HG03045 (cell line): ENCODE measurements around the gene PDGFC.

Experiments used
- ATAC-seq: cut with Tn5 transposase; IDR thresholded peaks from one replicate; pipeline ENCODE4 v1.9.1; 2021; ENCODE audit warnings: mild to moderate bottlenecking, moderate library complexity; ENCODE audit not compliant: unreplicated experiment

PDGFC gene

DNA sequence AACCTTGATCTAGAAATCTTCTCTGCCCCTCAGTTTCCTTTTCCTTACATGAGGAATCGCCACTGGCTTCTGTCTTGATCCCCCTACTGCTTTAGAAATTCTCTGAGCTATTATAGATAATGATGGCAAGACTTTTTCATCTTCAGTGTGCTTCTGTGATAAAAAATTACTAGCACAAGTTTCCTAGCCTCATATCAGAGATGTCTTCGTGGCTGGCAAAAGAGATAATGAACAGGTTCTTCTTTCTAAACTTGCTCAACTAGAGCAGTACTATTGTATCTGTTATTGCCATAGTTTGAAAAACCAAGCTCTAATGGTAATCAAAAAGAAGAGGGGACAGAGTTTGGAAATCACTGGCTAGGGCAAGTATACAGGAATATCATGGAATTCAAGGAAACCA lies 4.1 kb upstream of the PDGFC start:
- ATAC-seq = no peak

DNA sequence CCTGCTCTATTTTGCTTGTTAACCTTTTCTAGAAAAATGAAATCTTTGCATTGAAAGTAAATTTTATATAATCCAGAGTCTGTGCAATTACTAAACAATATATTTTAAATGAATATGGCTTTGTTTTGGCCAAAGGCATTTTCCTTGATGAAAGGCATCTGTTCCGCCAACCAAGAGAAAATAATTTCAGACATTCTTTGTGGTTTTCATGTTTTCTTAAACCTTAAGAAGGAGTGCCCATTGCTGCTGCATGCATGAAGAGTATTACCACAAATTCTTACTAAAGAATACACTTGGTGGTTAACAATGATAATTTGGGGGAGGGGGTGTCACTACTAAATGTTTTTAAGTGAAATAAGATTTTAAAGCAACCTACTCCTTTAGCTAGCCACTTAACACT lies 2.7 kb upstream of the PDGFC start:
- no peak for ATAC-seq

DNA sequence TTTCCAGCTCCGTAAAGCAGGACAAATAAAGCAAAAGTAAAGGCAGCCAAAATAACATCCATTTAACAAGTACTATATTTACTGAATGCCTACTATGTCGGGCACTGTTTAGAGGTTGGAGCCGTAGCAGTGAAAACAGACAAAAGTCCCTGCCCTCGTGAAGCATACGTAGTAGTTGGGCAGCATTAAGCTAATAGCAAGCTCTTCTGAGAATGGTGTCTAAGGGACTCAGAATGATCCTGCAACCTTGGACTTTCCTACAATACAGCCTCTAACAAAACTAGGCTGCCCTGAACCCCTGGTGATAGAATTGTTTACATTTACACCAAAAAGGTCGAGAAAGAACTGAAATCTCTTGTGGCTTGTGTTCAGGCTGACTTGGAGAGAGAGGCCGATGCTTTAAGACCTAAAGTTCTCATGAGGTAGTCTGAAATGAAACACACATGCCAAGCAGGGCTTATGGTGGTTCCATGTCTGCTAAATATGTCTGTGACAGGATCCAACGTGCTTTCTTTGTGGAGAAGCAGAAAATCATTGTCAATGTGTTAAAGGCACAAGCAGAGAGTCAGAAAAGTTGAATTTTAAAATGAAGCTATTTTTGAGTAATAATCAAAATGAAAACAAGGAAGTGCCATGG lies 898 bp upstream of the PDGFC start:
- no peak for ATAC-seq

DNA sequence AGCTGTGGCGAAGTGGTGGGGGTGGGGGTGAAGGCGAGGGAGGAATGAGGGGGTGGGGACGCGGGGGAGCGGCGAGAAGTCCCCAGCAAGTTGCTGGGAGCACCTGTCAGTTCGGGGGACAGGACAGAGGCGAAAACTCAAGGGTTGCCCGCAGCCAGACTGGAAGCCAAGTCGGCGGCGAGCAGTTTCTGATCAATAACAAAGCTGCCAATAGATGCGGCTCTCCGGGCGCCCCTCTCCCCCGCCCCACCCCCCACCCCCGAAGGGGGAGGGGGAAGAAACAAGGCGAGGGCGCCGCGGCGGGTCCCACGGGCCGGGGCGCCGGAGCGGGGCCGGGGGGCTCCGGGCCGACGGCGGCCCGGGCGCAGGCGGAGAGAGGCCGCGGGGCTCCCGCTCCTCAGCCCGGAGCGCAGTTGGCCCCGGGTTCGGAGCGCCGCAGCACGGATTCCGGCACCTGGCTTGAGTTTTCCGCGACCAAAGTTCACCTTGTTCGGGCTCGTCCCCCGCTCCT lies 379 bp downstream of the PDGFC start:
- ATAC-seq = no peak

DNA sequence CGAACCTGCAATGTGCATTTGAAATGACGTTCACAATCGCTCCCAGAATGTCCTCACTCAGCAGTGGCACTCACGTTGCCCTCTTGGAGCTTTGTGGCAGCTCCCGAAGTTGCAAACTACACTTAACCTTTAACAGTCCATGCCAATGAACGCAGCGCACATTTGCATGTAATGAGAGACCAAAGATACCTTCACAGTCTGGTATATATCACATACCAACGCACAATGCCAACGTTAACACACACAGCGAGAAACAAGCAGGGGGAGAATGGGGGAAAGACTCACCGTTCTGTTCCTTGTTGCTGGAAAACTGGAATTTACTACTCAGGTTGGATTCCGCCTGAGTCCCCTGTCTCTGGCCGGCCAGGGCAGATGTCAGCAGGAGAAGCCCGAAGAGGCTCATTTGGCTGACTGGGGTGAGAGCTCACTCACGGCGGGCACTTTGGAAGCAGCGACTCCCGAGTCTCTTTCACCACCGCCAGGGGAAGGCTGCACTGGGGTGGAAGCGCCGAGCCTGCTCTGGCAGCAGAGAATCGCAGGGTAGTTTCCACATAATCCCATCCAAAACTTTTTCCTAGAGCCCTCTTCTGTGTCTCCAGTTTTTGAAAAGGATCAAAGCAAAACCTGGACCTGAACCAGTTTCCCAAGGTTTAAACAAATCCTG lies 966 bp downstream of the PDGFC start:
- ATAC-seq = no peak

DNA sequence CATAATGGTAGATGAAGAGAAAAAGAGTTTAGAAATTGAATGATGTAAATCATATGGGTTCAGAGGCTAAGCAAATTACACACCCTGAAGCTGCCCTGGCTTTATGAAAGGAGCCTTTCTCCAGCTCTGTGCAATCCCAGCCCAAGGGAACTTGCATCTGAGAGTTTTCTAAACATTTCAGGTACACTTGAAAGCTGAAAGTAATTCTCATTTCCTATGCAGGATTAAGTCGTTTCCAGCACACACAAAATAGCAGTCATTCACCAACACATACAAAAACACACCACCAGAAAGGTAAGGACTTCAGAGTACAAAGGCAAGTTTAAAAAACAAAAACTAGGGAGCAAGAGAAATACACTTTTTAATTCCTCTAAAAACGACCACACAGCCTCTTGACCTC lies 1.7 kb downstream of the PDGFC start:
- no peak for ATAC-seq

DNA sequence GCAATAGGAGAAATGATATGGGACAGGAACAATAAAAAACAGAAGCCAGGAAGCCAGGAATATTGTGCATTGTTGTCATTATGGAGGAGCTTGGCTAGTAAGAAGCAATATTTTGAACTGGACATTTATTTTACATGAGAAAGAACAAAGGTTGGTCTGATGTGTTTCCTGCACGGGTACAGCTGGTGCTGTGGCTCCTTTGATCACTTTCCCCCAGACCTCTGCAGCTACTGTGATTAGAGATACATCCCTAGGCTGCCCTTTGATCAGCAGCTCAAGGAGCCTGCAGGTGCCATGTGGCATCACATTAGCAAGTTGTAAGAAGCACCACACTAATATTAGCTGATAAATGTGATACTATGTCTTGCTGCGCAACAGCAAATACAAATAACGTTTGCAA lies 2.5 kb downstream of the PDGFC start:
- ATAC-seq = no peak

DNA sequence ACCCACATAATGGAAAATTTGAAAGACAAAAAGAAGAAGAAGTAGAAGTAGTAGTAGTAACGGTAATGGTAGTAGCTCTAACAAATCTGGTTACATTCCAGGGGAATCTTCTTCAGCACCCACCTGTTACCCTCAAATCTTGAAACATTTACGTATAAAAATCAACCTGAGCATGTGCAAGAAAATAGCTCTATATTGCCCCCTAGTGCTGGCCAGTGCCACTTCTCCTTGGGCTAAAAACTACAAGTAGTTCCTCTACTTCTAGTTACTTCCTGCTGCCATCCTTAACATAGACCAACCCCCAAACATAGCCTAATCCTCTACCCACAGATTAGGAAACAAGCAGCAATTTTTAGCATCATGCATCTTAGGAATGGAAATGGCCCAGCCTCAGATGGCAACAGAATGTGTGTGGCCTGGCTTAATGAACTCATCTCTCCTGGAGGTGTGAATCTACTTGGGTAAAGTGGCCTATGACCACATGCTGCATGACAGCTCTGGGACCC lies 3.1 kb downstream of the PDGFC start:
- ATAC-seq = peak; percentile 60

DNA sequence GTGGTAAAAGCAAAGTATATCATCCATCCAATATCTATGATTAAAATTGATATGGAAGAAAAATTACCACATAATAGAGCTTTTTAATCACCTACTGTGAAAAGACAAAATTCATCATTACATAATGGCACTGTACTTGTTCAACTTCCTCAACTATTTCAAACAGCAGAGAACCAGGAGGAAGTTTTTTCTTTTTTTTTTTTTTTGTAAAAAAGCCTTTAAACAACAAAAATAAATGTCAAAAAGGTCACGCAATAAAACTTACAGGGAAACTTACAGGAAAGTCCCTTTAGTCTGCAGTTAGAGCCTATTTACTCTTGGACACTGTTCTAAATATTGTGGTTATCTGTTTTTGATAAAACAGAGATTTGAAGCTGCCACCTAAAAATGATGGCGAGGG lies 4.8 kb downstream of the PDGFC start:
- no peak for ATAC-seq

DNA sequence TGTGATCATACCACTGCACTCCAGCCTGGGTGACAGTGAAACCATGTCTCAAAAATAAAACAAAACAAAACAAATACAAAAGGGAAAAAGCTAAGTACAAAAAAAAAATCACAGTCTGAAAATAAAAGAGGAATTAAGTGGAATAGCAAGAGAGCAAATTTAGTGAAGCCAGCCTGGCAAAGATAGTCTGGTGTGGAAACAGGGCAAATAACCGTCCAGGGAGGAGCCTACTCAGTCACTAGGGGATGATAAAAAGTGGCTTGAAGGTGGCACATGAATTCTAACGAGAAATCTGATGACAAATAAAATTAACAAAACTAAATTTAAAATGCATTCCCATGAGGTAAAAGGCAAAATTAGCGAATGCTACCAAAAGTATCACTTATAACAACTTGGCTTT lies 8.2 kb downstream of the PDGFC start:
- ATAC-seq = no peak

DNA sequence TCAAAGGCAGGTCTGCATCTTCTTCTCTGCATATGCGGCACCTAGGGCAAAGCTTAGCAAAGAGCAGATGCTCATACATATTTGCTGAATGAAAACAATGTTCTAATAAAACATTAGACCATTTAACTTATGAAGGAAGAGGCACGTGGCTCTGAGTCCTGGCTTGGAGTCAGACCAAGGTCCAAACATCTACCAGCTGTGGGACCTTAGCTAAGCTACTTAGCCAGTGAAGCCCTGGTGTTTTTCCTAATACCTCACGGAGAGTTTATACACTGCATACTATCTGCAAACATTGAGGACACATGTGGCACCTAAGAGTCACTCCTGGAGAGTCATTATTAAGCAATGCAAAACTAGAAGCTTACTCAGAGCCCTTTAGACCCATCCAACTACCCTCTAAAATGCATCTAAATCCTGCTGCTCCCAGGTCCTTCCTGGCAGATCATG lies 9.0 kb downstream of the PDGFC start:
- ATAC-seq = no peak

DNA sequence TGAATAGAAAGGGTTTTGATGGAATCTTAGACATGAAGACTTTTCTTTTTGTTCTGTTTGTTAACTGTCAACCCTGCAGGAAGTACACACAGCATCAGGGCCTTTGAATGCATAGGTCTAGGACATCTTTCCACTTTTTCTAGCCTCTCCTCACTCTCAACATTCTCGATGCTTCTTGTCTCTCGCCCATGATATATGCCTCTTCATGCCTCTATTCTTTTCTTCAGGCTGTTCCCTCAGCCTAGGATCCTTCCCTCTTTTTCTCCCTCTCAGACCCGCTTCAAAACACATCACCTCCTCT lies 9.6 kb downstream of the PDGFC start:
- no peak for ATAC-seq

DNA sequence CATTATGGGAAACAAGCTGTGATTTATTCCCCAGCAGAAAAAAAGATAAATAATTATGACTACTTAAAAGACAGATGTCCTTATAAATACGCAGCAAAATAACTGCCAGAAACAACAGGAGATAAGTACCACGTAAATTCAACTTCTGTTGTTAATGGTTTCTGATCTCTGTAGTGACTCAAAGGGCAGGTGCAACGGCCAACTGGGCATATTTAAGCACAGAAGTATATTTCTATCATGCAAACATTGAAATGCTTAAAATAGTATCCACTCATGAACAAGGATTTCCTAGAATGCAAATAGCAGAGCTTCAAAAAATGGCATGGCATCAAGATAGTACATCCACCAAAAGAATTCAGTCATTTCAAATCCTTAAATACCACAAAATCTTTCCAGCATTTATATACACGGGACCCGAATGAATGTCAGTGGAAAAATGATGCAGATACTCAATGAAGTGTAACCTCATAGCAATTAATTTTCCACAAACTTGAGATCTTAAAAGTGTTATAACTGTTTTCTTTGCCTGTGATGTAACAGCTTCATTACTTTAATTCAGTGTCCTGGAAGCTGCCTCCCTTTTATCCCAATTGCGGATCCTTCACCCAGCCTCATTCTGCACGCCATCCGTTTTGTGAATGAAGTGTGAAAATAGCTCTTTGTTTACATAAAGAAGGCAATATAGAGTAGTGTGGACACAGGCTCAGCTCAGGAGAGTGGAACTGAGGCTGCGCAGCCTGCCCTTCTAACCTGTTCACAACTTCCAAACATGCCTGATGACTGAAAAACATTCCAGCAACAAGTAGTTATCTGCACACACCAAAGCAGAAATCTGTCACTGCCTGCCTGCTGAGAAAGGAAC lies 10.2 kb downstream of the PDGFC start:
- no peak for ATAC-seq

DNA sequence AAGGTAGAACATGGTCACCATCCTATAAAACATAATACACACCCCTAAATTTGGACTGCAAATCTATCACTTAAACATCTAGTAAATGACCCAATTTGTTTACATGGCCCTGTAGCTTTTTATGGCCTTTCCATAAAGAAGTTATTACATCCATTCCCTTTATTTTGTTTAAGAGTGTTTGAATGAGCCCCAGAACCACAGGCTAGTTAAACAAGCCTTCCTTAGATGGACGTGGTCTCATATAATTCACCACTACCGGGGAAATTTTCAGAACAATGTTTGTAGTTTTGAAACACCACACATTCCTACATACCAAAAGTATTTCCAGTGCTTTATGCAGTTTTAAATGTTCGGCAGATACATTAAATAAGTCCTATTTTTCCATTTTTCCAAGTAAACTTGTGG lies 12.3 kb downstream of the PDGFC start:
- ATAC-seq = no peak

DNA sequence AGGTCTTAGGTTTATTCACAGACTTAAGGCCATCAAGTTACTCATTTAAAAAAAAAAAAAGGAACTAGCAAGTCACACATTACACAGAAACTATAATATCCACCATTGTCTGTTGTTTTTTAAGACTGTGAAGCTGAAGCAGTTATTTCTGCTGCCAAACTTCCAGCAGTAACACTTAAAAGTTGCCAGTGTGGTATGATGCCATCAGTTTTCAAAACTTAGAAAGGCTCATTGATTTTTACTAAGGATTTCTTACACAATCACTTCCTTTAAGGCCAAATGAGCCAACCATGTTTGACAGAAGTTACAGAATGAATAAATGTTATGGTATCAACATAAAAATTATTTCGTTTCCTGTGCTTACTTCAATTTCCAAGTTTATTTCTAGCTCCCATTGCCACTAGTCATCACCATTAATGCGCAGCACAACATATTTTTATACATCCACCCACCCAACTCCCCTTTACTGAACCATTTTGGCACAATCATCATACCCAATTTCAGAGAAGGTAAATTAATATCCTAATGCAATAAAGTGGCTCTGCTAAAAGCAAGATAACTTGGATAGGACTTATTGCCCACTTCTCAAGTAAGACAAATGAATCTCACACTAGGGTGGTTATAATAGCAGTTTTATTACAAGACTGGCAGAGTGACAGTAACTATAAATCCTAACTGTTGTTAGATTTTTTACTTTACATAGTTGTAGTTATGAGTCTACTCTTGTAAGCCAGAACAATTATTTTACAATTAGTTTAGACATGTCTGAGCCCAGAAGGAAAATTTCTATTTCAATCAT lies 13.1 kb downstream of the PDGFC start:
- ATAC-seq = no peak

DNA sequence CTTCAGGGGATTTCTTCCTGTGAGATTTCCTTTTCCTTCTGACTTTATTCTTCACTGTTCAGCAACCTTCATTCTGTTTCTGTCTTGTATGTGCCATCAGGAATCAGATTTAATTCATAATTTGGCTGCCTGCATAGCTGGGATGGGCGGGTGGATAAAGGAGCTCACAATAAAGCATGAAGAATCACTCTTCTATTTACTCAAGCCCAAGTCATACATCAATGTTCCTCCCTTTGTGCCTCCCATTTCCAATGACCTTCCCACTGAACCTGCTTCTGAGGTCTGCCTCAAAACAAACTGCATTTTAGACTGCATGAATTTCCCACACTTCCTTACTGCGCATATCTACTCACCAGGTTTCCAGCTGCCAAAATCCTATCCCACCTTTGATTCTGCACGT lies 14.0 kb downstream of the PDGFC start:
- no peak for ATAC-seq

DNA sequence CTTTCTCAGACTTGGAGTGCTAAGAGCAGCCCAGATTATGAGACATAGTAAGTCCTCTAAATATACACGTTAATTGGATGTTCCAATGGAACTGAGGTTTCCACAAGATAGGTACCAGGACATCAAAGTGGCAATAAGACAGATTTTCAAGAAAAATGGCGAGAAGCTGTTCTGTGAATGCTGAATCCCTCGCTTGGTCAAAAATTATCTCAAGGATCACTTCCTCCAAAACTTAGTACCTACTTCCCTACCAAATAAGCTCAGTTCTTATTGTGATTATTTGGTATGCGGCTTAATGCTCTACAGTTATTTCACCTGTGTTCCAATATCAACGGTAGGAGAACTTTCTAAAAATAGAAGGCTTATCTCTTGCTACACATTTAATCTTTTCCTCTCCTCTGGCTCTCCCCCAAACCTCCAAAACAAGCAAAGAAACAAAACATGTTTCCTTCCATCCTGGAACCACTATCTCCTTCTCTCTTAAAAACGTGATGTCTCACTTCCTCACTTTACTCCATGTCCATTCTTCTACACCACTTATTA lies 14.7 kb downstream of the PDGFC start:
- ATAC-seq = no peak

DNA sequence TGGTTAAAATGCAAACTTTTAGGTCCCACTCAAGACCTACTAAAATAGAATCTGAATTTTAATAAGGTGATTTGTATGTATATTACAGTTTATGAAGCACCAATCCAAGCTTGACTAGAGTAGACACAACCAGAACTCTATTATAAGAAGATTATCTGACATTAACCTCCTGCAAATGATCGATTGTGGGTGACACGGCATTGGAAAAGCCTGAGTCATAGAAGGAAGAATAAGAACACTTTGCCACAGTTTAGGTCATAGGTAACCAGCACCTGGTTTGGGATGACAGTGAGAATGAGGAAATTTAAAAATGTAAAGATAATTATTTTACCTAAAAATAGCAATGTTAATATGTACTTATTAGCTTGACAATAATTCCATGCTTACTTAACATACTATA lies 15.2 kb downstream of the PDGFC start:
- ATAC-seq = no peak

DNA sequence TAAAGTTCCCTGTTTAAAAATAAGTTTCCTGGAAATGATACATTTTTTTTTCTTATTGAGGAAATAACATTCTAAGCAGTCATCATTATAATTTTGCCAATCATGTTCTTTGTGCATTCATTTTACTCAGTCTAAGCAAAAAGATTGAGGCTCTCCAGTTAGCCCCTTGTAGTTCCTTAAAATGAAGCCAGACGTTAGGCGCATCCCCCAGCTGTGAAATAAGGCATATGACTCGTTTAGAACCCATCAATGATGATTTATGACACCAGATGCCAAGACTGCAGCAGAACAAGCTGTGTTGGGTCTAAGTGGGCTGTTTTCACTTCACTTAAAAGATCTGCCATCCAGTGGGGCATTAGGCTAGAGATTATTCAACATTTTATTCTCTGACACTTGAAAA lies 17.0 kb downstream of the PDGFC start:
- no peak for ATAC-seq

DNA sequence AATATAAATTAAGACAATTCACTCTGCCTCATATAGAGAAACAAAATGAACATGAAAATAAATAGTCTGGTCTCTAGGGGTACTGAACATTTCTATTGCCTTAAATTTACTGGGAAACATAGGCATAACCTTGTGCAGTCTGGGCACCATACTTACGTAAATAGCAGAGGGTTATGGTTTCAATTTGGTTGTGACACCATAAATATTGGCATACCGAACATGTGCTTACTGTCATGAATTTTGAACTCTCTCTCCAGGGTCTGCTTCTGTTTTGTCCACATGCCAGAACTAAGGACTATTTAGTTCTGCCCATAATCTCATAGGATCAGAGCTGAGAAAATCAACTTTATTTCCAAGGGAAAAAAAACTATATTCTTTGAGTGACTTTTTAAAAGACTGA lies 17.6 kb downstream of the PDGFC start:
- ATAC-seq = no peak

DNA sequence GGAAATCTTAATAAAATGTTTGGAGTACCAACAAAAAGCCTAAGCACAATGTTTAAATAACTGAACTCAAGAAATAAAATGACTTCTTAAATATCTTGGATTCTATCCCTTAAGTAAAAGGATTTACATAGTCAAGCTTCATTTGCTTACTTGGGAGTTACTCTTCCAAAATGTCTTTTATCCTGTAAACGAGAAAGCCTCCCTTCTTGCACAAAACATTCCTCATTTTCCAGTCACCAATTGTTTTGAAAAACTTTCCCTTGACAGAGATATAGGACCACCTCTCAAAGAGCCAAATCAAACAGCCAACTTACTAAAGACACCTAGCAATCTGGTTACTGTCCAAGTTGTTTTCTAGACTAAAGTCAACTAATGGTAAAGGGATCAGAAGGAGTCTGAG lies 18.6 kb downstream of the PDGFC start:
- no peak for ATAC-seq
